GM19328 (cell line): ENCODE results near the gene DAP.
"Not testable (repeated sequence)": the region's sequence is repeated elsewhere in the genome, so short reads cannot be mapped to it uniquely, and the experiment has no call there.

Experiments
- ATAC-seq: cut with Tn5 transposase; IDR thresholded peaks from one replicate; pipeline ENCODE4 v1.9.1; 2021; ENCODE audit warnings: mild to moderate bottlenecking, moderate library complexity; ENCODE audit not compliant: unreplicated experiment

DAP gene

GRCh38 chr5:10658265-10658664, 102.8 kb downstream of the DAP start:
- no peak for ATAC-seq

- no peak for ATAC-seq
These were observed 104.8 kb downstream of the DAP start for GRCh38 chr5:10655972-10656830.

GRCh38 chr5:10655161-10655971, 105.7 kb downstream of the DAP start:
- ATAC-seq: peak; percentile 52

GRCh38 chr5:10654566-10654965, 106.5 kb downstream of the DAP start:
- no peak for ATAC-seq

GRCh38 chr5:10653751-10654400, 107.2 kb downstream of the DAP start:
- ATAC-seq: no peak

- no peak for ATAC-seq
These were observed 108.0 kb downstream of the DAP start for GRCh38 chr5:10653043-10653442.

GRCh38 chr5:10652606-10653005, 108.4 kb downstream of the DAP start:
- no peak for ATAC-seq

GRCh38 chr5:10652151-10652550, 108.9 kb downstream of the DAP start:
- ATAC-seq: no peak

- ATAC-seq: no peak
These were observed 111.2 kb downstream of the DAP start for GRCh38 chr5:10649666-10650380.

- no peak for ATAC-seq
These were observed 112.0 kb downstream of the DAP start for GRCh38 chr5:10648806-10649665.

GRCh38 chr5:10647640-10648039, 113.4 kb downstream of the DAP start:
- ATAC-seq: no peak

- no peak for ATAC-seq
These were observed 115.4 kb downstream of the DAP start for GRCh38 chr5:10645671-10646070.

GRCh38 chr5:10645146-10645545, 115.9 kb downstream of the DAP start:
- no peak for ATAC-seq

- ATAC-seq: no peak
These were observed 116.8 kb downstream of the DAP start for GRCh38 chr5:10644192-10644591.

- ATAC-seq: no peak
These were observed 118.7 kb downstream of the DAP start for GRCh38 chr5:10642367-10642766.

- no peak for ATAC-seq
These were observed 121.1 kb downstream of the DAP start for GRCh38 chr5:10639846-10640368.

- not testable (repeated sequence) for ATAC-seq
These were observed 122.3 kb downstream of the DAP start for GRCh38 chr5:10638723-10639122.

- ATAC-seq: no peak
These were observed 123.1 kb downstream of the DAP start for GRCh38 chr5:10637944-10638343.

GRCh38 chr5:10636363-10637142, 124.5 kb downstream of the DAP start:
- ATAC-seq: no peak
